Measurements from ENCODE around the gene TMEM201.

Gene TMEM201

DNA sequence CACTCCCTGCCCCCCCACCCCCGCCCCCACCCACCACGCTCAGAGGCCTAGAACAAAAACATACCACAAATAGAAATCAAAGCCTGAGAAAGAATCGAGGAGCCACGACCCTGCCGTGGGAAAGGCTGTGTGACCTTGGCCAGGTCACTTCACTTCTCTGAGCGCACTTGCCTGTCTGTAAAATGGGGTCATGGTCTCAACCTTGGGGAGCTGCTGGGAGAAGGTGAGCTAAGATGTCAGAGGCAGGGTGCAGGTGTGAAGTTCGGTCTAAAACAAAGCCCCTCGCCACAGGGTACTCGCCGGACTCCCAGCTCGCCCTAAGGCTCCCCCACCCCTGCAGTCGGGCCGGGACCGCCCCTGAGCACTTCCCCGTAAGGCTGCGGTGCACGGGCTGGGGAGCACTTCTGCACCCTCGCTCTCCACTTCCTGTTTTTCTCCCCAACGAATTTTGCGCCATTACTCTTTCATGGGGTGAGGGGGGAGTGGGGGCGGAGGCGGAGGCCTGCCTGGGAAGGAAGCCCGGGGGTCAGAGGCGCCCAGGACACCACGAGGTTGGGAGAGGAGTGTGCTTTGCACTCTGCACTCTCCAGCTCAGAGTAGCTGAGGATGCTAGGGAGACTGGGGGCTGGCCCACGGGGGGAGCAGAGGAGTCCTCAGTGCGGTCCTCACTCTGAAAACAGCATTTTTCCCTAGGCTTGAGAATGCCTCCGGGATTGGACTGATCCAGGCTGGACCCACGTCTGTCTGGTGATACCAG lies 40.9 kb downstream of the TMEM201 start:
- Histone ChIP-seq H3K36me3 (ENCODE audit: insufficient read depth, low read length) (no peaks in the 10 kb centered on the region), H3K27ac (no peak overlapping the region), H3K9me3 (ENCODE audit: low read depth, low read length) (no peaks in the 10 kb centered on the region), H3K4me3 (no peak overlapping the region), H3K9ac (ENCODE audit: insufficient read length) (no peak overlapping the region)
- TF ChIP-seq EZH2 (IDR thresholded peaks at IDR 0.05) (no peak), FOXP2 (optimal IDR thresholded peaks at IDR 0.05; ENCODE audit: control extremely low read depth, extremely low read length, insufficient read depth) (no peak), POLR2AphosphoS5 (IDR thresholded peaks at IDR 0.05; ENCODE audit: borderline replicate concordance, low read depth, low read length) (no peak)
- no peak for DNase-seq (ENCODE audit: low read depth, low spot score)

DNA sequence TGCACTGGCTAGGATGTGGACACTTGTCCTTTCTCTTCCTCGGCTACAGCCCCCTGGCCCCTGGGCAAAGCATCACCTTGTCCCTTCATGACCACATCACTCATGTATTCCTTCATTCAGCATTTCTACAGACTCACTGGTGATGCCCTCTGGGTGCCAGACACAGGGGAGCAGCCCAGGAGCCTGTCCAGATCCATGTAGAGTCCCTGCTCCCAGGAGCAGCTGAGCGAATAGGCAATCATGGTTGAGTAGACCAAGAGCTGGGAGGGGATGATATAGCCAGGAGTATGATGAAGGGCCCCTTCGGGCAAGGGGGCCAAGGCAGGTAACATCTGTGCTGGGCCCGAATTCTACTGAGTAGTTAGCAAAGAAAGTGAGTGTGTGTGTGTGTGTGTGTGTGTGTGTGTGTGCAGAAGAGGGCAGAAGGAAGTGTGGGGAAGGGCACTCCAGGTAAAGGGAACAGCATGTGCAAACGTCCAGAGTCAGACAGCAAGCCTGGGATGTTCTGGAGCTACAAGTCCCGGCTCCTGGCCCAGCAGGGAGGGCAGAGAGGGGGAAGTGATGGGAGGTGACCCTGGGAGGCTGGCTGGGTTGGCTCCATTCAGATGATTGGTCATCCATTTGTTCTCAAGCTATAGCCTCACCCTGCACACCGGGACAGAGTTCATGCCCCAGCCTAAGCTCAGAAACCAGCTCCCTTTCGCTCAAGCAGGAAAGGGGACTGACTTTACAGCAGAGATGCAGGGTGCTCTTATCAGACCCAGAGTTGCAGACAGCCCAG lies 41.8 kb downstream of the TMEM201 start:
- H3K4me3 ChIP-seq, result no peak overlapping the region
- DNase-seq (ENCODE audit: low read depth, low spot score), result no peak
- H3K9me3 ChIP-seq (ENCODE audit: low read depth, low read length), result no peaks in the 10 kb centered on the region
- H3K27ac ChIP-seq, result no peak overlapping the region
- no peak overlapping the region for H3K9ac ChIP-seq (ENCODE audit: insufficient read length)
- no peaks in the 10 kb centered on the region for H3K36me3 ChIP-seq (ENCODE audit: insufficient read depth, low read length)
- TF ChIP-seq FOXP2 (optimal IDR thresholded peaks at IDR 0.05; ENCODE audit: control extremely low read depth, extremely low read length, insufficient read depth) (no peak), EZH2 (IDR thresholded peaks at IDR 0.05) (no peak), POLR2AphosphoS5 (IDR thresholded peaks at IDR 0.05; ENCODE audit: borderline replicate concordance, low read depth, low read length) (no peak)

DNA sequence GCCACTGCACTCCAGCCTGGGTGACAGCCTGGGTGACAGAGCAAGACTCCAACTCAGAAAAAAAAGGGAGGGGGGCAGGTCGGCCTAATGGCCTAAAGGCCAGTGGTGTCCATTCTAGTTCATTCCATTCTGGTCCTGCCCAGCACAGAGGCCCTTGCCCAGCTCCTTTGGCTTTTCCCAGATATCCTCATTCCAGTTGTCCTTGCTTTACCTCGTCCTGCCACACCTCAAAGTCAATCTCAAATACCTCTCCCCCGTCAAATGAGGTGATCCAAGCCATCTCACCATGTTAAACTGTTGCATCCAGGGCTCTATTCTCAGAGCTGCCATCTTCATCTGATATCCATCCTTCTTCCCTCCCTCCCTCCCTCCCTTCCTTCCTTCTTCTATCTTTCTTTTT lies 42.9 kb downstream of the TMEM201 start:
- H3K36me3 ChIP-seq (ENCODE audit: insufficient read depth, low read length), result no peaks in the 10 kb centered on the region
- TF ChIP-seq EZH2 (IDR thresholded peaks at IDR 0.05) (no peak), POLR2AphosphoS5 (IDR thresholded peaks at IDR 0.05; ENCODE audit: borderline replicate concordance, low read depth, low read length) (no peak), FOXP2 (optimal IDR thresholded peaks at IDR 0.05; ENCODE audit: control extremely low read depth, extremely low read length, insufficient read depth) (no peak)
- H3K9me3 ChIP-seq (ENCODE audit: low read depth, low read length), result no peaks in the 10 kb centered on the region
- H3K9ac ChIP-seq (ENCODE audit: insufficient read length), result no peak overlapping the region
- no peak overlapping the region for H3K27ac ChIP-seq
- no peak for DNase-seq (ENCODE audit: low read depth, low spot score)
- H3K4me3 ChIP-seq, result no peak overlapping the region

DNA sequence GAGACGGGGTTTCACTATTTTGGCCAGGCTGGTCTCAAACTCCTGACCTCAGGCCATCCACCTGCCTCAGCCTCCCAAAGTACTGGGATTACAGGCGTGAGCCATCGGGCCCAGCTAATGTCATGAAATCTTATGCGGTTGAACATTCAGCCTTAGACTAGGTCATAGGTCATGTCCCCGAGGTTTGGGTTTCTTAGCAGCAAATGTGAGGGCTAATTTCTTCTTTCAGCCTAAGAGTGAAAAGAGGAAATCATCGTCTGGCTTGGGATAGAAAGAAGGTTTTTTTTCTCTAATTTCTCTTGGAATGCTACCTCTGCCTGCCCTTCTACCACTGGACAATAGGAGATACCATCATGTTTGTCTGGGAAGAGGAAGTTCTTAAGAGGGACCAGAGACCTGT lies 44.8 kb downstream of the TMEM201 start:
- Histone ChIP-seq H3K27ac (no peak overlapping the region), H3K36me3 (ENCODE audit: insufficient read depth, low read length) (no peaks in the 10 kb centered on the region), H3K9ac (ENCODE audit: insufficient read length) (no peak overlapping the region), H3K9me3 (ENCODE audit: low read depth, low read length) (no peaks in the 10 kb centered on the region), H3K4me3 (no peak overlapping the region)
- no peak for TF ChIP-seq EZH2 (IDR thresholded peaks at IDR 0.05)
- TF ChIP-seq POLR2AphosphoS5 (IDR thresholded peaks at IDR 0.05; ENCODE audit: borderline replicate concordance, low read depth, low read length), result no peak
- TF ChIP-seq FOXP2 (optimal IDR thresholded peaks at IDR 0.05; ENCODE audit: control extremely low read depth, extremely low read length, insufficient read depth), result no peak
- DNase-seq (ENCODE audit: low read depth, low spot score), result no peak

DNA sequence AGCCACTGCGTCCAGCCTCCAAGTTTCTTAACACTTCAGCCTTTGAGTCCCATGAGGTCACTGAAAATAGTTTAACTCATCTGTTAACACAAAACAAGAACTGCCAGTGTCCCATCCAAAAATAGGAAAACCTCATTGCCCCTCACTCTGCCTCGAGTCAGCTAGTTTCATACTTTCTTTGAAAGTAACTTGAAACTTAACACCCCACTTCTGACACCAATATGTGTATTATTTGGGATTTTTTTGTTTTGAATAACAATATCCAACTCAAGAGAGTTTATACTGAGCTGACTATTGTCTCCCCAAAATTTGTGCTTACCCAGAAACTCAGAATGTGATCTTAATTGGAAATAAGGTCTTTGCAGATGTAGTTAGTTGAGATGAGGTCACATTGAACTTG lies 45.9 kb downstream of the TMEM201 start:
- no peak for DNase-seq (ENCODE audit: low read depth, low spot score)
- Histone ChIP-seq H3K27ac (no peak overlapping the region), H3K4me3 (no peak overlapping the region), H3K9ac (ENCODE audit: insufficient read length) (no peak overlapping the region), H3K36me3 (ENCODE audit: insufficient read depth, low read length) (no peaks in the 10 kb centered on the region), H3K9me3 (ENCODE audit: low read depth, low read length) (no peaks in the 10 kb centered on the region)
- TF ChIP-seq EZH2 (IDR thresholded peaks at IDR 0.05) (no peak), FOXP2 (optimal IDR thresholded peaks at IDR 0.05; ENCODE audit: control extremely low read depth, extremely low read length, insufficient read depth) (no peak), POLR2AphosphoS5 (IDR thresholded peaks at IDR 0.05; ENCODE audit: borderline replicate concordance, low read depth, low read length) (no peak)

DNA sequence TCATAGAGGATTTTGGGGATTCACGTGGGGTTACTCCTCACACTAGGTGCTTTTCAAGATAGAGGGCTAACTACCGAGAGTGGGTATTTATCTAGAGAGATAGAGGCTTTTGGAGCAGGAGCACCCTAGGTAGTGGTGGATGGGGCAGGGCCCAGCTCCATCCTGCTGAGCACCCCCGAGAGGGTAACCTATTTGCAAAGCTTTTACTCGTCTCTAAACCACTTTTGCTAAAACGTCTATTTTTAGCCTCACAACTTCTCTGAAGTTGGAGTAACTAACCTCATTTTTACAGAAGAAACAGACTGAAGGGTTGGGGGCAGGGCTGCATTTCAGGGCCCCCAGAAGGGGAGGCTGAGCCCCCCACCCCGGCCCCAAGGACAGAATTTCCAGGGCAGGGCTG lies 50.5 kb downstream of the TMEM201 start:
- no peak for DNase-seq (ENCODE audit: low read depth, low spot score)
- no peak overlapping the region for H3K9ac ChIP-seq (ENCODE audit: insufficient read length)
- no peak overlapping the region for H3K27ac ChIP-seq
- H3K36me3 ChIP-seq (ENCODE audit: insufficient read depth, low read length), result no peaks in the 10 kb centered on the region
- no peaks in the 10 kb centered on the region for H3K9me3 ChIP-seq (ENCODE audit: low read depth, low read length)
- TF ChIP-seq FOXP2 (optimal IDR thresholded peaks at IDR 0.05; ENCODE audit: control extremely low read depth, extremely low read length, insufficient read depth) (no peak), EZH2 (IDR thresholded peaks at IDR 0.05) (no peak), POLR2AphosphoS5 (IDR thresholded peaks at IDR 0.05; ENCODE audit: borderline replicate concordance, low read depth, low read length) (no peak)
- no peak overlapping the region for H3K4me3 ChIP-seq

DNA sequence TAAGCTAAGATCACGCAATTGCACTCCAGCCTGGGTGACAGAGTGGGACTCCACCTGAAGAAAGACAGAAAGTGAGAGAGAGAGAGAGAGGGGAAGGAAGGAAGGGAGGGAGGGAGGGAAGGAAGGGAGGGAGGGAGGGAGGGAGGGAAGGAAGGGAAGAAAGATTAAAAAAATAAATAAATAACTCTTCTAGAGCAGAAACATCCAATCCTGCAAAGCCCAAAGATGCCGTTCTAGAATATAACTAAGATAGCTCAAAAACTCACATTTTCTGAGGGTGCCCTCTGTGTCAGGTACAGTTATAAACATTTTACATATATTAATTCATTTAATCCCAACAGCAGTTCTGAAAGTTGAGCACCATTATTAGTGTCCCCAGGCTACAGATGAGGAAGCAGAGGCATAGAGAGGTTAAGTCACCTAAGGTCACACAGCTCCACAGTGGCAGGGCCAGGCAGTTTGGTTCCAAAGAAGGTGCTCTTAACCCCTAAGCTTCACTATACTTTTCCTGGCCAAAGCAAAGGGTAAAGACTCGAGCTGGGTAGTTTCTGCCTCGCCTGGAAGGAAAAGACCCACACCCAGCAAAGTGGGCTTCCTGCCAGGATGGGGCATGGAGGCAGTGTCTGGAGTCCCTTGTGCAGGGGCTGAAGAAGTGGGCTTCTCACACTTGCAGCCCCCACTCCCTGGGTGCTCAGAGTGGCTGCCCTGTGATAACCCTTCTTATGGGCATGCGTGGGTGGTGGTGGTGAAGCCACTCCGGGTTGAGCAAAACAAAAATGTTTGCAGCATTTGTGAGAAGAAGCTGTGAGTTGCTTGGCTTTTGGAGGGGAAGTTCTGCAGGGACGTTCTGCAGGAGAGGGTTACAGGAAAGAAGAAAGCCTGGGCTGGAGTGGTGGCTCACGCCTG lies 54.9 kb downstream of the TMEM201 start:
- H3K36me3 ChIP-seq (ENCODE audit: insufficient read depth, low read length), result no peaks in the 10 kb centered on the region
- H3K4me3 ChIP-seq, result no peak overlapping the region
- H3K9ac ChIP-seq (ENCODE audit: insufficient read length), result no peak overlapping the region
- H3K9me3 ChIP-seq (ENCODE audit: low read depth, low read length), result no peaks in the 10 kb centered on the region
- H3K27ac ChIP-seq, result no peak overlapping the region
- no peak for DNase-seq (ENCODE audit: low read depth, low spot score)
- TF ChIP-seq EZH2 (IDR thresholded peaks at IDR 0.05), result no peak
- no peak for TF ChIP-seq POLR2AphosphoS5 (IDR thresholded peaks at IDR 0.05; ENCODE audit: borderline replicate concordance, low read depth, low read length)
- no peak for TF ChIP-seq FOXP2 (optimal IDR thresholded peaks at IDR 0.05; ENCODE audit: control extremely low read depth, extremely low read length, insufficient read depth)

DNA sequence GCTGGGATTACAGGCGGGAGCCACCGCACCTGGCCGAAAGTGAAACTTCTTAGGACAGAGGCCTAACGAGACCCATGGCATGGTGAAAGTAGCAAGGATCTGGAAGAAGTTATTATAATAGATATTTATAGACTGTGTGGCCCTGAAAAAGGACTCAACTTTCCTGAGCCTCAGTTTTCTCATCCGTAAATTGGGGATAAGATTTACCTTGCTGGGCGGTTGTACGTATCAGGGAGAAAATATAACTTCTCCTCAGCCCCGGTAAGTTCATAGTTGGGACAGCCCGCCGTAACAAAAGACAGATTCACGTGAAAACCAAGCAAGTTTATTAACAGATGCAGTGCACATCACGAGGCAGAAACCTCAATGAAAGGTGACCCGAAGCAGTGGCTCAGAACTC lies 57.3 kb downstream of the TMEM201 start:
- no peaks in the 10 kb centered on the region for H3K36me3 ChIP-seq (ENCODE audit: insufficient read depth, low read length)
- no peak overlapping the region for H3K4me3 ChIP-seq
- H3K9ac ChIP-seq (ENCODE audit: insufficient read length), result no peak overlapping the region
- H3K27ac ChIP-seq, result no peak overlapping the region
- no peaks in the 10 kb centered on the region for H3K9me3 ChIP-seq (ENCODE audit: low read depth, low read length)
- TF ChIP-seq EZH2 (IDR thresholded peaks at IDR 0.05) (no peak), POLR2AphosphoS5 (IDR thresholded peaks at IDR 0.05; ENCODE audit: borderline replicate concordance, low read depth, low read length) (no peak), FOXP2 (optimal IDR thresholded peaks at IDR 0.05; ENCODE audit: control extremely low read depth, extremely low read length, insufficient read depth) (no peak)
- DNase-seq (ENCODE audit: low read depth, low spot score), result no peak

Measured in SK-N-MC (cell line).